GM06990 (cell line): ENCODE results near the gene CRB3.
A peak's percentile ranks its signal among the peaks of the same experiment; 100 is the strongest.

Source experiments
- DNase-seq: peaks from one replicate; pipeline ENCODE4 v3.0.0-alpha.2; 2011; ENCODE audit not compliant: insufficient read length; ENCODE audit errors: extremely low read depth
- H3K27me3 ChIP-seq: replicated peaks from 2 replicates; pipeline ENCODE4 v1.6.0; 2011; ENCODE audit warnings: low read length; ENCODE audit not compliant: control insufficient read depth, insufficient read depth
- H3K36me3 ChIP-seq: 2 replicates; pipeline ENCODE4 v1.5.1; 2011; ENCODE audit warnings: low read length; ENCODE audit not compliant: control insufficient read depth, insufficient read depth
- H3K4me3 ChIP-seq: replicated peaks from 2 replicates; pipeline ENCODE4 v1.5.1; 2011; ENCODE audit warnings: low read depth, mild to moderate bottlenecking, control low read depth, low read length
- CTCF ChIP-seq: IDR thresholded peaks from 2 replicates; pipeline ENCODE4 v1.5.1; 2011; ENCODE audit warnings: low read length, control low read depth, mild to moderate bottlenecking, inconsistent platforms; ENCODE audit not compliant: insufficient read depth, poor library complexity, severe bottlenecking

CRB3 gene

DNA sequence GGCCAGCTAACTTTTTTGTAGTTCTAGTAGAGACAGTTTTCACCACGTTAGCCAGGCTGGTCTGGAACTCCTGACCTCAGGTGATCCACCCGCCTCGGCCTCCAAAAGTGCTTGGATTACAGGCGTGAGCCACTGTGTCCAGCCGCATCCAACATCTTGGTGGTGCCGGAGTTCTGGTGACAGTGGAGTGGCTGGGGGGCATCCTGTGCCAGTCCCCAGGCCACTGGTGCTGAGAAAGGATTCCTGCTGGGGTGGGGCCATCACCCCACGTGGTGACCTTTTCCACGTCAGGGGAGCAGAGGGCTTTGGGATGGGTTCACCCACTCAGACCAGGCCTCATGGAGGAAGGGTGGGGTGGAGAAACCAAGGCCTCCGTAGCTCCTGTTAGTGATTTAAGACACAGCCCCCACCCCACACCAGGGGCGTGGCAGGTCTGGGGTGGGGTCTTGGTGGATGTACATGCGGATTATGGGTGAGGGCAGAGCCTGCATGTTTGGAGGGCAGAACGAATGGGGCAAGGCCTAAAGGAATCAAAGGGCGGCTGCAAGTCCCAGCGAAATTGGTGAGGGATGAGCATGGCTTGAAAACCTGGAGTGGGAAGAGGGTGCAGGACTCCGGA, 51.0 kb downstream of the CRB3 start:
- H3K27me3 ChIP-seq: no peaks in the 10 kb centered on the region
- DNase-seq: no peak
- H3K4me3 ChIP-seq: no peak overlapping the region
- no peak for TF ChIP-seq CTCF
- no peaks in the 10 kb centered on the region for H3K36me3 ChIP-seq

- peak overlapping the region; percentile 87 for H3K4me3 ChIP-seq
These were observed 52.1 kb downstream of the CRB3 start for GRCh38 chr19:6516018-6516658.

More at GRCh38 chr19:6516018-6516658, 52.1 kb downstream of the CRB3 start:
- peak; percentile 89 for DNase-seq
- Histone ChIP-seq H3K27me3 (no peaks in the 10 kb centered on the region), H3K36me3 (no peaks in the 10 kb centered on the region)
- TF ChIP-seq CTCF: no peak
